Measurements from ENCODE around the gene HRK. TPM values are rescaled to one million over a fixed set of nuclear protein-coding genes. Genes with fewer than 3 reads are reported as not detected.
A peak's percentile ranks its signal among the peaks of the same experiment; 100 is the strongest.

The HRK gene
- total RNA-seq (2021; ENCODE audit: unreplicated experiment) (0.44 TPM), Bru-seq, nascent RNA (percentile 33 among the genes with signal in this experiment), BruChase-seq, experiment 1, labeled RNA remaining after a 2-hour chase (percentile 31 among the genes with signal in this experiment), BruChase-seq, experiment 2, labeled RNA remaining after a 6-hour chase (percentile 24 among the genes with signal in this experiment)
- polyA plus RNA-seq (2012; ENCODE audit: insufficient read length) = 0.50 TPM
- long read RNA-seq, full-length matches to known transcripts = 5 of 8 reads
- long read RNA-seq, partial matches to known transcripts = 1 of 8 reads
- long read RNA-seq, other reads (novel, unspliced or antisense) = 2 of 8 reads

- DNase-seq (ENCODE audit: low read depth, low spot score) (no peak), ATAC-seq (peak; percentile 61)
- Histone ChIP-seq H3K27me3 (ENCODE audit: control insufficient read depth, insufficient read depth, low read length) (peaks cover 30% of the 10 kb centered on the region), H3K4me3 (ENCODE audit: low read depth in 2 of 2, low read length in 2 of 2) (peak within 1 kb of the TSS; percentile 39 to 59), H3K27ac (ENCODE audit: low read length) (no peak within 1 kb of the TSS), H3K4me1 (ENCODE audit: control insufficient read depth, insufficient read depth, low read length) (peaks cover 18% of the 10 kb centered on the region), H3K36me3 (ENCODE audit: control insufficient read depth, insufficient read depth, low read length) (no peaks in the 10 kb centered on the region), H3K9me3 (ENCODE audit: control insufficient read depth, insufficient read depth, low read depth, low read length) (no peaks in the 10 kb centered on the region)
- CTCF ChIA-PET = interaction anchor here (0.6 kb wide), 1 partner anchor 19 kb away, joined by 4 read pairs; no protein-coding TSS in a partner anchor
- in situ Hi-C loops (cut with HindIII; ENCODE audit: low pct_unique_long_range_greater_than_20kb, low sequenced_read_pairs) = no loop called here
- no TSS peak for BruUV-seq (replicated peaks)
- POLR2A ChIA-PET = no interaction called here
- intact Hi-C loops (cut with micrococcal nuclease; ENCODE audit: unreplicated experiment) = loop anchor here (5.0 to 10.0 kb wide), 2 partner anchors 147 to 179 kb away; partner anchors contain the start of genes RNFT2 and SPRING1
- no peak for TF ChIP-seq SIN3A (IDR thresholded peaks at IDR 0.05; ENCODE audit: borderline replicate concordance, insufficient read depth, low read depth, low read length)
- no peak for TF ChIP-seq REST (IDR thresholded peaks at IDR 0.05; ENCODE audit: insufficient read depth in 1 of 2, low read depth in 2 of 2, low read length in 1 of 2)
- no peak for TF ChIP-seq POLR2AphosphoS5 (IDR thresholded peaks at IDR 0.05; ENCODE audit: low read depth, low read length)
- peak; percentile 28; the same call in 1 of the 2 replicates for TF ChIP-seq CTCF (IDR thresholded peaks at IDR 0.05)
- TF ChIP-seq TCF7L2 (IDR thresholded peaks at IDR 0.05; ENCODE audit: low read depth, low read length) = no peak
Observed at GRCh38 chr12:116881325-116881876, at the start of gene HRK. TSS of gene HRK (minus strand) at chr12:116881441. CDS start at chr12:116881307, 134 bp downstream.

- TF ChIP-seq POLR2AphosphoS5 (IDR thresholded peaks at IDR 0.05; ENCODE audit: low read depth, low read length) = no peak
- no peak for TF ChIP-seq TCF7L2 (IDR thresholded peaks at IDR 0.05; ENCODE audit: low read depth, low read length)
- no peak for TF ChIP-seq CTCF (IDR thresholded peaks at IDR 0.05)
- TF ChIP-seq REST (IDR thresholded peaks at IDR 0.05; ENCODE audit: insufficient read depth in 1 of 2, low read depth in 2 of 2, low read length in 1 of 2) = no peak
- TF ChIP-seq SIN3A (IDR thresholded peaks at IDR 0.05; ENCODE audit: borderline replicate concordance, insufficient read depth, low read depth, low read length) = no peak
- H3K27ac ChIP-seq (ENCODE audit: low read length) = no peak overlapping the region
- H3K36me3 ChIP-seq (ENCODE audit: control insufficient read depth, insufficient read depth, low read length) = no peaks in the 10 kb centered on the region
- ATAC-seq = no peak
- H3K9me3 ChIP-seq (ENCODE audit: control insufficient read depth, insufficient read depth, low read depth, low read length) = no peaks in the 10 kb centered on the region
- in situ Hi-C loops (cut with HindIII; ENCODE audit: low pct_unique_long_range_greater_than_20kb, low sequenced_read_pairs) = no loop called here
- ChIA-PET CTCF (no interaction called here), POLR2A (interaction anchor here (0.6 kb wide), 1 partner anchor 1302 kb away, joined by 3 read pairs; no protein-coding TSS in a partner anchor)
- H3K4me1 ChIP-seq (ENCODE audit: control insufficient read depth, insufficient read depth, low read length) = no peaks in the 10 kb centered on the region
- H3K4me3 ChIP-seq (ENCODE audit: low read depth in 2 of 2, low read length in 2 of 2) = no peak overlapping the region
- no TSS peak for BruUV-seq (replicated peaks)
- H3K27me3 ChIP-seq (ENCODE audit: control insufficient read depth, insufficient read depth, low read length) = no peaks in the 10 kb centered on the region
- intact Hi-C loops (cut with micrococcal nuclease; ENCODE audit: unreplicated experiment) = no loop called here
- no peak for DNase-seq (ENCODE audit: low read depth, low spot score)
Observed at GRCh38 chr12:116929885-116930284, 48.6 kb upstream of the HRK start.
